Superior temporal gyrus (tissue), 1 donor: ENCODE data around the gene POP4.
"Not testable (repeated sequence)": the region's sequence is repeated elsewhere in the genome, so short reads cannot be mapped to it uniquely, and the experiment has no call there.

ENCODE experiments used
- DNase-seq: peaks from one replicate; pipeline ENCODE4 v3.0.0-alpha.2; 2016; ENCODE audit errors: extremely low spot score

Gene POP4

GRCh38 chr19:29605653-29606419 lies at the start of gene POP4:
TSS of gene POP4 (plus strand) at chr19:29606283. CDS start at chr19:29606319, 36 bp downstream.
- DNase-seq = peak; percentile 99

- not testable (repeated sequence) for DNase-seq
Measured at GRCh38 chr19:29559110-29559509, 47.0 kb upstream of the POP4 start.

GRCh38 chr19:29559743-29560142 lies 46.3 kb upstream of the POP4 start:
- no peak for DNase-seq

- DNase-seq = no peak
Measured at GRCh38 chr19:29560313-29561075, 45.6 kb upstream of the POP4 start.

GRCh38 chr19:29561601-29562000 lies 44.5 kb upstream of the POP4 start:
- DNase-seq = no peak

- no peak for DNase-seq
Measured at GRCh38 chr19:29562299-29563297, 43.5 kb upstream of the POP4 start.

GRCh38 chr19:29563486-29564101 lies 42.5 kb upstream of the POP4 start:
- DNase-seq = no peak

- no peak for DNase-seq
Measured at GRCh38 chr19:29564574-29565005, 41.5 kb upstream of the POP4 start.

- no peak for DNase-seq
Measured at GRCh38 chr19:29565171-29565570, 40.9 kb upstream of the POP4 start.

GRCh38 chr19:29566496-29567054 lies 39.5 kb upstream of the POP4 start:
- no peak for DNase-seq

- no peak for DNase-seq
Measured at GRCh38 chr19:29567366-29567915, 38.6 kb upstream of the POP4 start.

- DNase-seq = no peak
Measured at GRCh38 chr19:29568036-29569025, 37.8 kb upstream of the POP4 start.

- no peak for DNase-seq
Measured at GRCh38 chr19:29569038-29569911, 36.8 kb upstream of the POP4 start.

GRCh38 chr19:29571181-29571580 lies 34.9 kb upstream of the POP4 start:
- no peak for DNase-seq

GRCh38 chr19:29573486-29573885 lies 32.6 kb upstream of the POP4 start:
- DNase-seq = no peak

GRCh38 chr19:29574510-29574909 lies 31.6 kb upstream of the POP4 start:
- no peak for DNase-seq

- peak; percentile 24 for DNase-seq
Measured at GRCh38 chr19:29576046-29576606, 30.0 kb upstream of the POP4 start.
